Stimulated activated CD8-positive, alpha-beta memory T cell treated with anti-CD3 and anti-CD28 coated beads, Interleukin-4, amount 100 ng/mL, for 4 hours (primary cell): Measurements from ENCODE around the gene SEPTIN1.

ENCODE experiments used
- DNase-seq, 2 donors: peaks; one replicate each; pipeline ENCODE4 v3.0.0-alpha.2; 2020; ENCODE audit warnings: low read depth in 2 of 2, low spot score in 1 of 2

Gene SEPTIN1, protein sequence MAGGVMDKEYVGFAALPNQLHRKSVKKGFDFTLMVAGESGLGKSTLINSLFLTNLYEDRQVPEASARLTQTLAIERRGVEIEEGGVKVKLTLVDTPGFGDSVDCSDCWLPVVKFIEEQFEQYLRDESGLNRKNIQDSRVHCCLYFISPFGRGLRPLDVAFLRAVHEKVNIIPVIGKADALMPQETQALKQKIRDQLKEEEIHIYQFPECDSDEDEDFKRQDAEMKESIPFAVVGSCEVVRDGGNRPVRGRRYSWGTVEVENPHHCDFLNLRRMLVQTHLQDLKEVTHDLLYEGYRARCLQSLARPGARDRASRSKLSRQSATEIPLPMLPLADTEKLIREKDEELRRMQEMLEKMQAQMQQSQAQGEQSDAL

DNA sequence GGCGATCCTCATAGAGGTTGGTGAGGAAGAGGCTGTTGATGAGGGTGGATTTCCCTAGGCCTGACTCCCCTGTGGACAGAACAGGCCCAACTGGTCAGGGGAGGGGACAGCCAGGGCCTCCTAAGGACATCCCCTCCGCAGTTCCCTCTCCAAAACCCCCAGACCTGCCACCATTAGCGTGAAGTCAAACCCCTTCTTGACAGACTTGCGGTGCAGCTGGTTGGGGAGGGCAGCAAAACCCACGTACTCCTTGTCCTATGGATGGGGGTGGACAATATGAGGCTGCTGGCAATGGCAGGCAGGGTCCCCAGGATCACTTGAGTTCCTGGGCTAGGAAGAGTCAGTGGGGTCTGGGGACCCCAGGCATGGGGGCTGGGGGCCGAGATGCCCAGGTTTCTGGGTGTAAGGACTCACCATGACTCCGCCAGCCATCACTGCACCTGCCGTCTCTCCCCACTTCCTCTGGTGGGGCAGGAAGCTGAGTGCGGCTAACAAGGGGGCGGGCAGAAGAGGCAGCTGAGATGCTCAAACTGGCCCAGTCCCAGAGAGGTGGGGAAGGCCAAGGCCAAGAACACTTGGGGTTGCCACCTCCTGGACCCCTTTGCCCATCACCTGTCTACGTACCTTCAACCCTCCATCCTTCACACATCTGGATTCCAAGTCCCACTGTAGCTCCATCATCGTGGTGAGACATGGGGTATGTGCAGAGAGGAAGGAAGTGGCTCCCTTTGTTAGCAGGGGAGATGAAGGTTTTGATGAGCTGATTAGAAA is at the start of gene SEPTIN1:
SEPTIN1 (minus strand) TSS at position 451 of the 771 bp plus-strand sequence; CDS start at position 432, 19 bp downstream.
- peak in 1 of 2 donors; percentile 58 for DNase-seq

GRCh38 chr16:30430428-30430970 is 48.1 kb upstream of the SEPTIN1 start:
- DNase-seq = no peak

- peak; percentile 89 to 96 for DNase-seq
These were observed 47.5 kb upstream of the SEPTIN1 start, which contains the start of gene DCTPP1 for GRCh38 chr16:30429678-30430427. DCTPP1 (minus strand) TSS chr16:30430030; CDS start chr16:30429980, 50 bp downstream.

GRCh38 chr16:30429418-30429677 is 47.0 kb upstream of the SEPTIN1 start:
- DNase-seq = no peak

- DNase-seq = no peak
These were observed 45.7 kb upstream of the SEPTIN1 start for GRCh38 chr16:30428055-30428454.

DNA sequence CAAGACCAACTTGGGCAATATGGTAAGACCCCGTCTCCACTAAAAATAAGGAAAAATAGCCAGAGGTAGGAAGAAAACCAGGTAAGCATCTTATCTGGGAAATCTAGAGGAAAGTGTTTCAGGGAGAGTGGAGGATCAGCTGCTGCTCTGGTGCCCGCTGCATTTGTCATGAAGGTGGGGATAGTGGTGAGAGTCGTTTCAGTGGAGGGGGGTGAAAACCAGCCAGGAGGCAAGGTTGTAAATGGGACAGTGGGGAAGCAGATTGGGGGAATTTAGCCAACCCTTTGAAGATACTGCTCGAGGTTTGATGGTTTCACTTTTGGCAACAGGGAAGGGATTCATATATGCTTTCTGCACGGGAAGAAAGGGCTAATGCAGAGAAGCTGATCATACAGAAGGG is 38.6 kb upstream of the SEPTIN1 start:
- DNase-seq = no peak

GRCh38 chr16:30418350-30419181 is 36.2 kb upstream of the SEPTIN1 start:
- no peak for DNase-seq

DNA sequence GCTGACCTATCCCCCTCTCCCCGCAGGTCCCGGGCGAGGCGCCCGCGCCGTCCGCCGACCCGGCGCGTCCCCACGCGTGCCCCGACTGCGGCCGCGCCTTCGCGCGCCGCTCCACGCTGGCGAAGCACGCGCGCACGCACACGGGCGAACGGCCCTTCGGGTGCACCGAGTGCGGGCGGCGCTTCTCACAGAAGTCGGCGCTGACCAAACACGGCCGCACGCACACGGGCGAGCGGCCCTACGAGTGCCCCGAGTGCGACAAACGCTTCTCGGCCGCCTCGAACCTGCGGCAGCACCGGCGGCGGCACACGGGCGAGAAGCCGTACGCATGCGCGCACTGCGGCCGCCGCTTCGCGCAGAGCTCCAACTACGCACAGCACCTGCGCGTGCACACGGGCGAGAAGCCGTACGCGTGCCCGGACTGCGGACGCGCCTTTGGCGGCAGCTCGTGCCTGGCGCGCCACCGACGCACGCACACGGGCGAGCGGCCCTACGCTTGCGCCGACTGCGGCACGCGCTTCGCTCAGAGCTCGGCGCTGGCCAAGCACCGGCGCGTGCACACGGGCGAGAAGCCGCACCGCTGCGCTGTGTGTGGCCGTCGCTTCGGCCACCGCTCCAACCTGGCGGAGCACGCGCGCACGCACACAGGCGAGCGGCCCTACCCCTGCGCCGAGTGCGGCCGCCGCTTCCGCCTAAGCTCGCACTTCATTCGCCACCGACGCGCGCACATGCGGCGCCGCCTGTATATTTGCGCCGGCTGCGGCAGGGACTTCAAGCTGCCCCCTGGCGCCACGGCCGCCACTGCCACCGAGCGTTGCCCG is 35.4 kb upstream of the SEPTIN1 start:
- DNase-seq = peak; percentile 61 to 81

- DNase-seq = no peak
These were observed 34.5 kb upstream of the SEPTIN1 start for GRCh38 chr16:30416624-30417528.

GRCh38 chr16:30416047-30416603 is 33.8 kb upstream of the SEPTIN1 start:
- DNase-seq = no peak

GRCh38 chr16:30414159-30414558 is 31.8 kb upstream of the SEPTIN1 start:
- DNase-seq = no peak

DNA sequence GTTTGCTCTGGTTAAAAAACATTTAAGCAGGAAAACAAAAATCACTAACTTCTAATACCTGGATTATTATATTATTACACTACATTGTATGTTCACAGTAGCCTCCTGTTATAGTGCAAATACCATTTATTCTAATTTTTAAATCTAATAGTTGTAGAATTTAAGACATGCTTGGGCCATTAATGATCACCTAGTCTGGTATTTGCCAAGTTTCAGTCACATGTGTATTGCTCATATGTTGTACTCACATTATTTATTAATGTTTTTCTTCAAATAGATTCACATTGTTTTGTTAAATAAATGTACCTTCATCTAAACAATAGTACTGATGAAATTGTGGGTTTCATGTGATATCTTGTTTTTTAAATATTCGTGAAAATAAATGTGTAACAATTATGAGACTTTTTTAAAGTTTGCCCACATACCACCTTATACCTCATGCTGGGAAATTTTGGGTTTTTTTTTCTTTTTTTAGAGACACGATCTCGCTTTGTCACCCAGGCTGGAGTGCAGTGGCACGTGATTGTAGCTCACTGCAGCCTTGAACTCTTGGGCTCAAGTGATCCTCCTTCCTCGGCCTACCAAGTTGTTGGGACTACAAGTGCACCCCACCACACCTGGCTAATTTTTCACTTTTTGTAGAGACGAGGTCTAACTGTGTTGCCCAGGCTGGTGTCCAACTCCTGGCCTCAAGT is 30.9 kb upstream of the SEPTIN1 start:
- DNase-seq = no peak

DNA sequence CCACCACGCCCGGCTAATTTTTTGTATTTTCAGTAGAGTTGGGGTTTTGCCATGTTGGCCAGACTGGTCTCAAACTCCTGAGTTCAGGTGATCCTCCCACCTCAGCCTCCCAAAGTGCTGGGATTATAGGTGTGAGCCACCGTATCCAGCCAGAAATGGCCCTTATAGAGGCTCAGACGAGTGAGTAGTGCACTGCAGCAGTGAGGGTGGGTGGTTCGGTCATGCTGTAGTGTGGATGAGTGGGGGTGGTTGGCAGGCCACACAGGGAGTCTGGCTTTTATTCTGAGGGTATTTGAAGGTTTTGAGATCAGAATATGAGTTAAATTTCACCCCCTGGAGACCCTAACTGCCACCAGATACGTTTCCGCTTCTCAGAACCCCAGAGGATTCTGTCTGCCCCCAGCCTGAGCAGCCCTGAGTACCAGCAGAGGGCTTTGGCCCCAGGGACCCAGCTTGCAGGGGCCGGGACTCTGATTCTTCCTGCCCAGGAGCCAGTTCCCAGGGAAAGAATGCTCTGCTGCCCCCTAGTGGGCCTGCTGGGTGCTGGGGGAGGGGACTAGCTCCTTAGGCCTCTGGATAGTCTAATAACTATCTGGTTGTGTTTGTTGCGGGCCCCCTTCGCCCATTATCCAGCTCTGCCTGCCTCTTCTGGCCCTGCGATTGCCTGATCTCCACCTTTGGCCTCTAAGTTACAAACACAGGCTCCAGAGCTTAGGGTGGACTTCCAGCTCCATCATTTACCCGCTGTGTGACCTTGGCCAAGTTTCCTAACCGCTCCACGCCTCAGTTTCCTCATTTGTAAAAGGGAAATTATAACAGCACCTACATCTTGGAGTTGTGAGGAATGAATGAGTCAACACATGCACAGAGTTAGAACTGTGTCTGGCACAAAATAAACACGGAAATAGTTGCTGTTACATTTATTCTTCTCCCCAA is 27.0 kb upstream of the SEPTIN1 start:
- peak; percentile 81 to 96 for DNase-seq

DNA sequence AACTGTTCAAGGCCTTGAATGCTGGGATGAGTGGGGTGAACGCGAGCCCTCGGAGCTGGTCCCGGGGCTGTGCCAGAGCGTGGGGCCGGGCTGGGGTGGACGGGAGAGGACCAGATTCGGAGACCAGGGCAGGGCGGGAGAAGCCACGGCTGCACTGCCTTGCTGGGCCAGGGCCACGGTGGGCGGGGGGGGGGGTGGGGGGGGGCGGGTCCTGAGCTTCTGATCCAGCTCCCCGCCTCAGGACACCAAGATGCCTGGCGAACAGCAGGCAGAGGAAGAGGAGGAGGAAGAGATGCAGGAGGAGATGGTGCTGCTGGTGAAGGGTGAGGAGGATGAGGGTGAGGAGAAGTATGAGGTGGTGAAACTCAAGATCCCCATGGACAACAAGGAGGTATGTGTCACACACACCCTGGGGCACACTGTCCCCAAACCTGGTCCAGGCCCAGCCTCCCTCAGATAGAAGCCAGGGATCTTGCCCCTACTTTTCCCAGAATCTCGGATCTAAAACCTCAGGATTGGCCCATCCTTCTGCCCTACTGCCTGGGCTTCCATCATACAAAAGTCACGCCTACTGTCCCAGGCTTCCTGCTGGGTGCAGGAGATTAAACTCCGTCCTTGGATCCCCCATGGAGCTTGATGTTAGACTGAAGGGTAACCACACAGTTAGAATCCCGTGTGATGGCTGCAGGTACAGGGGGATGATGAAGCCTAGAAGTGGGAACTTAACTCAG is 25.6 kb upstream of the SEPTIN1 start:
- DNase-seq = no peak

DNA sequence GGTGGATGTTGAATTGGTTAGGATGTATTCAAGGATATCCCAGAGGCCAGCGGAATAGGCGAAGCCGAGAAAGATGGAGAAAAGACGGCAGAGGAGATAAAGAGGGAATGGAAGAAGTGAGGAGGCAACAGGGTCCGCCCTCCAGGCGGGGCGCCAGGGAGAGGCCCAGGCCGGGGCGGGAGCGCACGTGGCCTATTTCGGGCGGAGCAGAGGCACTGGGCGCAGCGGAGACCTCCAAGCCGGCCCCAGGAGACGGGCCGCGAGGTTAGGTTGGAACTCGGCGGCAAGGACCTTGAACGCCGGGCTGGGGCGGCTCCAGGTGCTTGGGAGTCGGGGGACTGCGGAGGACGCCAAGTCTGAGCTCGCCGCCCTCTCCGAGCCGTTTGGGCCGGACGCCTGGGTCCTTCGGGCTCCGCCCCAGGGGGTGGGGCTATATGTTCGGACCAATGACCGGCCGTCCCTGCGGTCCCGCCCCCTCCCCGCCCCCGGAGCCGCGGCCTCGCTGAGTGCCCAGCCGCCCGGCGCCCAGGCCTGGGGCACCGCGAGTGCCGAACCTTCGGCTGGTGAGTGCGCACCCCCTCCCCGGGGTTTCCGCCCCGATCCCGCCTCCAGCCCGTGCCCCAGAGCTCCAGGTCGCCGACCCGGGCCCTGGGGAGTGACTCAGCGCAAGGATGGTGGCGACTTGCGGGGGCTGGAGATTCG is 24.9 kb upstream of the SEPTIN1 start, which contains the start of gene ZNF771:
ZNF771 (plus strand) TSS at position 505 of the 702 bp plus-strand sequence. CDS start 448 bp downstream, outside the sequence.
- peak; percentile 73 to 85 for DNase-seq
